Measurements from ENCODE around the gene DROSHA.

The DROSHA gene

GRCh38 chr5:31452314-31452713 is 79.6 kb downstream of the DROSHA start:
- H3K27me3 ChIP-seq (ENCODE audit: insufficient read depth, low read depth): no peaks in the 10 kb centered on the region
- H3K9ac ChIP-seq: no peak overlapping the region
- H3K4me3 ChIP-seq (IDR thresholded peaks at IDR 0.05; ENCODE audit: insufficient read depth, low read depth, low read length): no peak overlapping the region
- H3K4me1 ChIP-seq (ENCODE audit: low read depth, poor library complexity, severe bottlenecking): no peaks in the 10 kb centered on the region
- no peaks in the 10 kb centered on the region for H3K36me3 ChIP-seq (ENCODE audit: insufficient read depth)
- H3K79me2 ChIP-seq (ENCODE audit: insufficient read depth, low read depth): no peaks in the 10 kb centered on the region
- H4K20me1 ChIP-seq (ENCODE audit: insufficient read depth): no peaks in the 10 kb centered on the region
- no peak overlapping the region for H2AFZ ChIP-seq (ENCODE audit: low read depth)
- no peak overlapping the region for H3K27ac ChIP-seq
- H3K4me2 ChIP-seq: no peak overlapping the region
- TF ChIP-seq CTCF (conservative IDR thresholded peaks at IDR 0.05; ENCODE audit: low read depth, low read length): no peak

GRCh38 chr5:31449962-31450361 is 81.9 kb downstream of the DROSHA start:
- Histone ChIP-seq H3K4me3 (IDR thresholded peaks at IDR 0.05; ENCODE audit: insufficient read depth, low read depth, low read length) (no peak overlapping the region), H3K4me1 (ENCODE audit: low read depth, poor library complexity, severe bottlenecking) (no peaks in the 10 kb centered on the region), H3K4me2 (no peak overlapping the region), H2AFZ (ENCODE audit: low read depth) (no peak overlapping the region), H4K20me1 (ENCODE audit: insufficient read depth) (no peaks in the 10 kb centered on the region), H3K36me3 (ENCODE audit: insufficient read depth) (no peaks in the 10 kb centered on the region), H3K79me2 (ENCODE audit: insufficient read depth, low read depth) (no peaks in the 10 kb centered on the region), H3K27me3 (ENCODE audit: insufficient read depth, low read depth) (no peaks in the 10 kb centered on the region), H3K9ac (no peak overlapping the region), H3K27ac (no peak overlapping the region)
- no peak for TF ChIP-seq CTCF (conservative IDR thresholded peaks at IDR 0.05; ENCODE audit: low read depth, low read length)

GRCh38 chr5:31449174-31449573 is 82.7 kb downstream of the DROSHA start:
- Histone ChIP-seq H3K27me3 (ENCODE audit: insufficient read depth, low read depth) (no peaks in the 10 kb centered on the region), H3K79me2 (ENCODE audit: insufficient read depth, low read depth) (no peaks in the 10 kb centered on the region), H3K27ac (no peak overlapping the region), H2AFZ (ENCODE audit: low read depth) (no peak overlapping the region), H3K36me3 (ENCODE audit: insufficient read depth) (no peaks in the 10 kb centered on the region), H3K9ac (no peak overlapping the region), H3K4me1 (ENCODE audit: low read depth, poor library complexity, severe bottlenecking) (no peaks in the 10 kb centered on the region), H3K4me2 (no peak overlapping the region), H4K20me1 (ENCODE audit: insufficient read depth) (no peaks in the 10 kb centered on the region), H3K4me3 (IDR thresholded peaks at IDR 0.05; ENCODE audit: insufficient read depth, low read depth, low read length) (no peak overlapping the region)
- no peak for TF ChIP-seq CTCF (conservative IDR thresholded peaks at IDR 0.05; ENCODE audit: low read depth, low read length)

- no peak for TF ChIP-seq CTCF (conservative IDR thresholded peaks at IDR 0.05; ENCODE audit: low read depth, low read length)
- H3K9ac ChIP-seq: no peak overlapping the region
- H2AFZ ChIP-seq (ENCODE audit: low read depth): no peak overlapping the region
- no peaks in the 10 kb centered on the region for H3K79me2 ChIP-seq (ENCODE audit: insufficient read depth, low read depth)
- H4K20me1 ChIP-seq (ENCODE audit: insufficient read depth): no peaks in the 10 kb centered on the region
- no peak overlapping the region for H3K4me3 ChIP-seq (IDR thresholded peaks at IDR 0.05; ENCODE audit: insufficient read depth, low read depth, low read length)
- no peaks in the 10 kb centered on the region for H3K36me3 ChIP-seq (ENCODE audit: insufficient read depth)
- no peak overlapping the region for H3K4me2 ChIP-seq
- H3K4me1 ChIP-seq (ENCODE audit: low read depth, poor library complexity, severe bottlenecking): no peaks in the 10 kb centered on the region
- H3K27ac ChIP-seq: no peak overlapping the region
- no peaks in the 10 kb centered on the region for H3K27me3 ChIP-seq (ENCODE audit: insufficient read depth, low read depth)
Observed at GRCh38 chr5:31445041-31445600, 86.8 kb downstream of the DROSHA start.
